Esophagus squamous epithelium (tissue), 5 donors: ENCODE results near the gene ZYX. TPM values are rescaled to one million over a fixed set of nuclear protein-coding genes. Genes with fewer than 3 reads are reported as not detected.

Experiments
- DNase-seq: peaks from one replicate; lab custom pipeline; 2025; lab: John Stamatoyannopoulos, UW
- H3K27ac ChIP-seq, 4 donors: fragments of 200-600 bp; sonication (generic); one replicate each; pipeline ENCODE4 v1.5.1; 2016 to 2019; ENCODE audit warnings: mild to moderate bottlenecking in 1 of 4
- H3K27me3 ChIP-seq, 4 donors: fragments of 200-600 bp; sonication (generic); 1 replicate in 3 of 4; 2 replicates in 1 of 4; pipeline versions ENCODE4 v1.5.1 to v1.6.0; 2017 to 2021; ENCODE audit warnings: antibody characterized with exemption in 1 of 4
- H3K36me3 ChIP-seq, 3 donors: fragments of 200-600 bp; sonication (generic); one replicate each; pipeline ENCODE4 v1.5.1; 2016 to 2019
- H3K4me1 ChIP-seq, 3 donors: fragments of 200-600 bp; sonication (generic); one replicate each; pipeline ENCODE4 v1.5.1; 2017 to 2019
- H3K4me3 ChIP-seq, 4 donors: fragments of 200-600 bp; sonication (generic); 1 replicate in 3 of 4; 2 replicates in 1 of 4; pipeline ENCODE4 v1.5.1; 2016 to 2019; ENCODE audit warnings: mild to moderate bottlenecking in 2 of 4, moderate library complexity in 1 of 4
- H3K9me3 ChIP-seq, 3 donors: fragments of 200-600 bp; sonication (generic); one replicate each; pipeline ENCODE4 v1.5.1; 2016 to 2019
- CTCF ChIP-seq, 6 experiments: fragments of 450-650 bp in 4 of 6; fragments of 200-600 bp in 2 of 6; sonication (generic) in 2 of 6; IDR thresholded peaks; one replicate each; pipeline ENCODE4 v1.5.1; 2016 to 2019; ENCODE audit warnings: antibody characterized with exemption in 6 of 6, mild to moderate bottlenecking in 4 of 6, moderate library complexity in 4 of 6
- POLR2A ChIP-seq, 4 donors: fragments of 450-650 bp; IDR thresholded peaks; one replicate each; pipeline ENCODE4 v1.6.1; 2017; ENCODE audit warnings: antibody characterized with exemption in 4 of 4, mild to moderate bottlenecking in 4 of 4, moderate library complexity in 3 of 4
- WGBS, 2 donors: methylation state at CpG; one replicate each; pipeline ENCODE4 v1.1.5; 2018; 5-methylcytosine and 5-hydroxymethylcytosine counted together
- intact Hi-C: fragments of 100-400 bp; cut with DNase I; formaldehyde crosslinking; loops from one replicate; pipeline ENCODE4 v1.15.0; 2022
- total RNA-seq, 4 donors: library from RNA; depleted of rRNA; stranded (reverse); fragments of >200 nt; gene quantifications; one replicate each; pipeline ENCODE4 v1.1.0, GENCODE V29; 2016
- donor health status: DM: yes; HTN: yes; CAD: no.

Gene ZYX
- total RNA-seq, 4 donors from 2014 or later = 40.2 to 78.8 (median 68.6) TPM

- Histone ChIP-seq H3K36me3 (no peaks in the 10 kb centered on the region), H3K4me3 (peak within 1 kb of the TSS; percentile 42 to 69 (median 60)), H3K9me3 (no peaks in the 10 kb centered on the region), H3K27me3 (peaks cover 3 to 71% (median 12%) of the 10 kb centered on the region in 4 donors), H3K4me1 (peaks cover 8 to 22% (median 15%) of the 10 kb centered on the region in 3 donors), H3K27ac (peak within 1 kb of the TSS in 1 of 4 donors; percentile 34)
- 0 to 1% methylated on average over 19 to 41 of the region's 112 CpGs for WGBS, 2 donors
- no peak for DNase-seq
- TF ChIP-seq CTCF (IDR thresholded peaks at IDR 0.05) (no peak), POLR2A (IDR thresholded peaks at IDR 0.05) (no peak)
- intact Hi-C loops = no loop called here
Measured at GRCh38 chr7:143362131-143363015, 18.8 kb upstream of the ZYX start, which contains the start of gene FAM131B. Gene FAM131B (minus strand): TSS chr7:143362713. CDS start chr7:143362603, 110 bp downstream.

GRCh38 chr7:143363016-143363937 lies 17.9 kb upstream of the ZYX start:
- H3K4me1 ChIP-seq = peaks cover 8 to 22% (median 15%) of the 10 kb centered on the region in 3 donors
- DNase-seq = no peak
- H3K36me3 ChIP-seq = no peaks in the 10 kb centered on the region
- H3K9me3 ChIP-seq = no peaks in the 10 kb centered on the region
- H3K27ac ChIP-seq = no peak overlapping the region
- H3K4me3 ChIP-seq = peak overlapping the region in 3 of 4 donors; percentile 53 to 69 (median 68)
- 63 to 80% methylated on average over 9 to 15 of the region's 19 CpGs for WGBS, 2 donors
- TF ChIP-seq POLR2A (IDR thresholded peaks at IDR 0.05) (no peak), CTCF (IDR thresholded peaks at IDR 0.05) (no peak)
- intact Hi-C loops = no loop called here
- H3K27me3 ChIP-seq = peaks cover 3 to 71% (median 12%) of the 10 kb centered on the region in 4 donors

- WGBS, 2 donors = 45 to 79% methylated on average over 2 to 4 of the region's 4 CpGs
Measured at GRCh38 chr7:143367972-143368371, 13.2 kb upstream of the ZYX start.

GRCh38 chr7:143368387-143368786 lies 12.8 kb upstream of the ZYX start:
- 88 to 91% methylated on average over 1 of the region's 1 CpG for WGBS, 2 donors
- Histone ChIP-seq H3K27ac (no peak overlapping the region), H3K4me3 (no peak overlapping the region), H3K9me3 (no peaks in the 10 kb centered on the region), H3K27me3 (peaks cover 0 to 25% (median 3%) of the 10 kb centered on the region in 4 donors), H3K36me3 (no peaks in the 10 kb centered on the region), H3K4me1 (peaks cover 4 to 12% (median 7%) of the 10 kb centered on the region in 3 donors)
- intact Hi-C loops = no loop called here
- TF ChIP-seq CTCF (IDR thresholded peaks at IDR 0.05) (no peak), POLR2A (IDR thresholded peaks at IDR 0.05) (no peak)
- DNase-seq = no peak

More at GRCh38 chr7:143367972-143368371, 13.2 kb upstream of the ZYX start:
- DNase-seq = no peak
- no peaks in the 10 kb centered on the region for H3K9me3 ChIP-seq
- intact Hi-C loops = no loop called here
- H3K4me1 ChIP-seq = peaks cover 4 to 14% (median 7%) of the 10 kb centered on the region in 3 donors
- TF ChIP-seq POLR2A (IDR thresholded peaks at IDR 0.05) = no peak
- TF ChIP-seq CTCF (IDR thresholded peaks at IDR 0.05) = no peak
- H3K27ac ChIP-seq = no peak overlapping the region
- H3K4me3 ChIP-seq = no peak overlapping the region
- H3K36me3 ChIP-seq = no peaks in the 10 kb centered on the region
- H3K27me3 ChIP-seq = peaks cover under 1 to 29% (median 7%) of the 10 kb centered on the region in 4 donors
